ENCODE data around the gene LHX4.

The LHX4 gene

GRCh38 chr1:180235502-180236239 is 5.6 kb downstream of the LHX4 start:
- Mint-ChIP-seq H3K36me3 (ENCODE audit: insufficient read depth) (no peaks in the 10 kb centered on the region), H3K27ac (no peak overlapping the region), H3K4me3 (peak overlapping the region in 1 of 2 donors; percentile 66), H3K9me3 (no peaks in the 10 kb centered on the region), H3K4me1 (ENCODE audit: low read depth in 2 of 2) (peaks cover 21 to 24% of the 10 kb centered on the region in 2 donors), H3K27me3 (peaks cover 92 to 95% of the 10 kb centered on the region in 2 donors)
- no peak for ATAC-seq (replicated peaks)
- no peak for DNase-seq

GRCh38 chr1:180236698-180237509 is 6.8 kb downstream of the LHX4 start:
- Mint-ChIP-seq H3K4me1 (ENCODE audit: low read depth in 2 of 2) (peaks cover 17 to 24% of the 10 kb centered on the region in 2 donors), H3K4me3 (no peak overlapping the region), H3K9me3 (no peaks in the 10 kb centered on the region), H3K27me3 (peaks cover 94 to 100% of the 10 kb centered on the region in 2 donors), H3K27ac (no peak overlapping the region), H3K36me3 (ENCODE audit: insufficient read depth) (no peaks in the 10 kb centered on the region)
- ATAC-seq (replicated peaks) (no peak), DNase-seq (no peak)

GRCh38 chr1:180237869-180238476 is 7.9 kb downstream of the LHX4 start:
- no peak overlapping the region for H3K4me3 Mint-ChIP-seq
- H3K9me3 Mint-ChIP-seq: no peaks in the 10 kb centered on the region
- H3K36me3 Mint-ChIP-seq (ENCODE audit: insufficient read depth): no peaks in the 10 kb centered on the region
- peaks cover 92 to 100% of the 10 kb centered on the region in 2 donors for H3K27me3 Mint-ChIP-seq
- no peak overlapping the region for H3K27ac Mint-ChIP-seq
- DNase-seq: no peak
- ATAC-seq (replicated peaks): no peak
- H3K4me1 Mint-ChIP-seq (ENCODE audit: low read depth in 2 of 2): peaks cover 13 to 21% of the 10 kb centered on the region in 2 donors

- no peak for ATAC-seq (replicated peaks)
- no peaks in the 10 kb centered on the region for H3K36me3 Mint-ChIP-seq (ENCODE audit: insufficient read depth)
Measured at GRCh38 chr1:180238675-180239074, 8.6 kb downstream of the LHX4 start.

GRCh38 chr1:180239145-180240096 is 9.4 kb downstream of the LHX4 start:
- no peak for DNase-seq
- peaks cover 82 to 98% of the 10 kb centered on the region in 2 donors for H3K27me3 Mint-ChIP-seq
- H3K9me3 Mint-ChIP-seq: no peaks in the 10 kb centered on the region
- H3K4me1 Mint-ChIP-seq (ENCODE audit: low read depth in 2 of 2): peaks cover 6 to 18% of the 10 kb centered on the region in 2 donors
- no peaks in the 10 kb centered on the region for H3K36me3 Mint-ChIP-seq (ENCODE audit: insufficient read depth)
- H3K4me3 Mint-ChIP-seq: no peak overlapping the region
- ATAC-seq (replicated peaks): no peak
- no peak overlapping the region for H3K27ac Mint-ChIP-seq

More at GRCh38 chr1:180238675-180239074, 8.6 kb downstream of the LHX4 start:
- Mint-ChIP-seq H3K9me3 (no peaks in the 10 kb centered on the region), H3K27ac (no peak overlapping the region), H3K4me3 (no peak overlapping the region), H3K4me1 (ENCODE audit: low read depth in 2 of 2) (peaks cover 13 to 21% of the 10 kb centered on the region in 2 donors), H3K27me3 (peaks cover 85 to 99% of the 10 kb centered on the region in 2 donors)
- DNase-seq: no peak

GRCh38 chr1:180241716-180242544 is 11.9 kb downstream of the LHX4 start:
- Mint-ChIP-seq H3K9me3 (no peaks in the 10 kb centered on the region), H3K27me3 (peaks cover 58 to 91% of the 10 kb centered on the region in 2 donors), H3K27ac (no peak overlapping the region), H3K4me3 (no peak overlapping the region), H3K4me1 (ENCODE audit: low read depth in 2 of 2) (no peaks in the 10 kb centered on the region), H3K36me3 (ENCODE audit: insufficient read depth) (no peaks in the 10 kb centered on the region)
- DNase-seq: no peak
- ATAC-seq (replicated peaks): no peak

GRCh38 chr1:180243517-180244221 is 13.6 kb downstream of the LHX4 start:
- H3K36me3 Mint-ChIP-seq (ENCODE audit: insufficient read depth): no peaks in the 10 kb centered on the region
- H3K9me3 Mint-ChIP-seq: no peaks in the 10 kb centered on the region
- no peak overlapping the region for H3K27ac Mint-ChIP-seq
- H3K4me3 Mint-ChIP-seq: no peak overlapping the region
- no peaks in the 10 kb centered on the region for H3K4me1 Mint-ChIP-seq (ENCODE audit: low read depth in 2 of 2)
- H3K27me3 Mint-ChIP-seq: peaks cover 40 to 89% of the 10 kb centered on the region in 2 donors
- DNase-seq (no peak), ATAC-seq (replicated peaks) (no peak)

- Mint-ChIP-seq H3K4me3 (no peak overlapping the region), H3K9me3 (no peaks in the 10 kb centered on the region), H3K36me3 (ENCODE audit: insufficient read depth) (no peaks in the 10 kb centered on the region), H3K27ac (peak overlapping the region in 1 of 2 donors; percentile 55), H3K4me1 (ENCODE audit: low read depth in 2 of 2) (peaks cover 0 to 8% of the 10 kb centered on the region in 2 donors), H3K27me3 (peaks cover 35 to 88% of the 10 kb centered on the region in 2 donors)
- DNase-seq (no peak), ATAC-seq (replicated peaks) (no peak)
Measured at GRCh38 chr1:180244840-180245239, 14.8 kb downstream of the LHX4 start.

GRCh38 chr1:180246579-180246978 is 16.5 kb downstream of the LHX4 start:
- Mint-ChIP-seq H3K27me3 (peaks cover 33 to 88% of the 10 kb centered on the region in 2 donors), H3K36me3 (ENCODE audit: insufficient read depth) (no peaks in the 10 kb centered on the region), H3K9me3 (no peaks in the 10 kb centered on the region), H3K27ac (no peak overlapping the region), H3K4me1 (ENCODE audit: low read depth in 2 of 2) (peaks cover 6 to 14% of the 10 kb centered on the region in 2 donors), H3K4me3 (no peak overlapping the region)
- DNase-seq: no peak
- ATAC-seq (replicated peaks): no peak

GRCh38 chr1:180247061-180247460 is 17.0 kb downstream of the LHX4 start:
- DNase-seq: no peak
- no peaks in the 10 kb centered on the region for H3K9me3 Mint-ChIP-seq
- peaks cover 35 to 88% of the 10 kb centered on the region in 2 donors for H3K27me3 Mint-ChIP-seq
- H3K27ac Mint-ChIP-seq: no peak overlapping the region
- peaks cover 9 to 14% of the 10 kb centered on the region in 2 donors for H3K4me1 Mint-ChIP-seq (ENCODE audit: low read depth in 2 of 2)
- no peaks in the 10 kb centered on the region for H3K36me3 Mint-ChIP-seq (ENCODE audit: insufficient read depth)
- ATAC-seq (replicated peaks): no peak
- H3K4me3 Mint-ChIP-seq: no peak overlapping the region

GRCh38 chr1:180247580-180247979 is 17.5 kb downstream of the LHX4 start:
- peaks cover 11 to 14% of the 10 kb centered on the region in 2 donors for H3K4me1 Mint-ChIP-seq (ENCODE audit: low read depth in 2 of 2)
- no peaks in the 10 kb centered on the region for H3K36me3 Mint-ChIP-seq (ENCODE audit: insufficient read depth)
- peaks cover 35 to 88% of the 10 kb centered on the region in 2 donors for H3K27me3 Mint-ChIP-seq
- no peak overlapping the region for H3K4me3 Mint-ChIP-seq
- no peaks in the 10 kb centered on the region for H3K9me3 Mint-ChIP-seq
- DNase-seq (no peak), ATAC-seq (replicated peaks) (no peak)
- no peak overlapping the region for H3K27ac Mint-ChIP-seq

All from effector memory CD8-positive, alpha-beta T cell (primary cell).